ENCODE results near the gene DDX47.

DDX47 gene

DNA sequence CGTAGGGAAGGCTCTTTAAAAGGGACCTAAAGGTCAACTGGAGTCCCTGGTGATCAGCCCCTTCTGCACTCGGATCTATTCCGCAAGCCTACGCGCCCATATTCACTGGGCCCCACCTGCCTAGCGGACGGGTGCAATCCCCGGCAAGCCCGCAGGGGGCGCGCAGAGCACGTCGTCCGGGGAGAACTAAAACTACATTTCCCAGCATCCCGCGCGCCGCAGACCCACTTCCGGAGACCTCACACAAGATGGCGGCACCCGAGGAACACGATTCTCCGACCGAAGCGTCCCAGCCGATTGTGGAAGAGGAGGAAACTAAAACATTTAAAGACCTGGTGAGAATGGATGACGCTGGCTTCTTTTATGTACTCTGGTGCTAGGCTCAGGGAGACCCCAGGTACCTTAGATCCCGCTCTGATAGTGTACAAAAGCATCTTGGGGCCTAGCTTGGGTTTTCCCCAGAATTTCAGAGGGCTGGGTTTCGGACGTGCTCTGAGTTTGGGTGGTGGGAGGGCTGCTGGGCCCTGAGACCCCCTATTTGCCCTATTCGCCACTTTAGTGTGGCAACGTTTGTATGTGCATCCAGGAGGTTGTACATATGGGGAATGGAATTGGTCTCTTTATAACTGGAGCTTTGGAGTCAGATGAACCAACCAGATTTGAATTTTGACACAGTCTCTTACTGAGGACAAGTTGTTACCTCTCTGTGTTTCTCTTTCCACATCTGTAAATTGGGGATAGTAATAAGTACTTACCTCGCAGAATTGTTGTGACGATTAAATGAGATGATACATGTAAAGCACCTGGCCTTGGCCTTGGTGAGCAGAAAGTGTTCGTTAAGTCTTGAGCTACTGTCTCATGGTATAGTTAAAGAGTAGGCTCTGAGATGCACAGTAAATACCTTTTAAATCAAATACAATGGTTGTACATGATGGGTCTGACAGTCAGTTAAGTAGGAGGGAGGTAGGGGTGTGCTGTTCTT, at the start of gene DDX47:
TSS of gene DDX47 (plus strand) at position 227 of the 982 bp plus-strand sequence. CDS start at position 249, 22 bp downstream.
- DNase-seq: peak; percentile 67

DNA sequence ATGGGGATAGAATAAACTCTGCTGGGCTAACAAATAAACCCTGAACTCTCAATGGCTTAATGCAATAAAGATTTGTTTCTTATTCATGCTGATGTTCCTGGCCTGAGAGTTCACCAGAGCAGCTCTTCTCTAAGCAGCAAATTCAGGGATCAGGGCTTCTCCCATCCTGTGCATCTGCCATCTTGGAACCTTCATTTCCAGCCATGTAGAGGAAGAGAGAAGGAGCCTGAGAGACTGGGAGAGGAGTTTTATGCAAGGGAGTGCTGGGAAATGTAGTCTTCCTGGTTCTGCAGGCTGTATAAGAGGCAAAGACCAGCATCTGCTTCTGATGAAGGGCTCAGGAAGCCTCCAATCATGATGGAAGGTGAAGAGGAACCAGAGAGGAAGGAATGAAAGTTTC, 48.3 kb upstream of the DDX47 start:
- DNase-seq: no peak

DNA sequence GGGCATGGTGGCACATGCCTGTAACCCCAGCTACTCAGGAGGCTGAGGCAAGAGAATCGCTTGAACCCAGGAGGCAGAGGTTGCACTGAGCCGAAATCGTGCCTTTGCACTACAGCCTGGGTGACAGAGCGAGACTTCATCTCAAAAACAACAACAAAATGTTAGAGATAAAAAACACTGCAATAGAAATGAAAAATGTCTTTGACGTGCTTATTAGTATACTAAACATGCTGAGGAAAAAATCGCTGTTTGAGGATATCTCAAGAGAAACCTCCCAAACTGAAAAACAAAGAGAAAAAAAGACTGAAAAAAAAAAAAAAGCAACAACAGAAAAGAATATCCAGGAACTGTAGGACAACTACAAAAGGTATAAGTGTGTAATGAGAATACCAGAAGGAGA, 42.9 kb upstream of the DDX47 start:
- DNase-seq: no peak

DNA sequence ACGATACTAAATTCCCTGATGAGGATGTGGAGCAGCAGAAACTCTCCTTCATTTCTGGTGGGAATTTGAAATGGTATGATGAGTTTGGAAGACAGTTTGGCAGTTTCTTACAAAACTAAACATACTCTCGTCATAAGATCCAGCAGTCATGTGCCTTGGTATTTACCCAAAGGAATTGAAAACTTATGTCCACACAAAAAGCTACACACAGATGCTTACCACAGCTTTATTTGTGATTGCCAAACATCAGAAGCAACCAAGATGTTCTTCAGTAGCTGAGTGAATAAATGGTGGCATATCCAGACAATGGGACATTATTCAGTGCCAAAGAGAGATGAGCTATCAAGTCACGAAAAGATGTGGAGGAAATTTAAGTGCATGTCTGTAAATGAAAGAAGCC, 38.4 kb upstream of the DDX47 start:
- no peak for DNase-seq

DNA sequence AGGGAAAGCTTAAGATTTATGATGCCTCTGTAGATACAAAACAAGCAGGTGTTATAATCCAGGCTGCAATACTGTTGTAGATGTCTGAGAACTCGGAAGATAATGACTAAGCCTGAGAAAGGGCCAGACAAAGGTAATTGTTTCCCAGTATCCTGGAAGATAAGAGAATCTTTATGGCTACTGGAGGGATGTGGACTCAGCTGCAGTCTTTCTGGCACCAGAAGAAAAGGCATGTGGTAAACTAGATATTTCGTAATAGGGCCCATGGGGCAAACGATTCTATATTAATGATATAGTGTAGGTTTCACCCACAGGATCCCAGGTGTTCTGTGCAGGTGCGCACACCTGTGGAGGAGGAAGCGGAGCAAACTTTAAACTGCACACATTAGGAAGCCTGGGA, 36.9 kb upstream of the DDX47 start:
- DNase-seq: no peak

DNA sequence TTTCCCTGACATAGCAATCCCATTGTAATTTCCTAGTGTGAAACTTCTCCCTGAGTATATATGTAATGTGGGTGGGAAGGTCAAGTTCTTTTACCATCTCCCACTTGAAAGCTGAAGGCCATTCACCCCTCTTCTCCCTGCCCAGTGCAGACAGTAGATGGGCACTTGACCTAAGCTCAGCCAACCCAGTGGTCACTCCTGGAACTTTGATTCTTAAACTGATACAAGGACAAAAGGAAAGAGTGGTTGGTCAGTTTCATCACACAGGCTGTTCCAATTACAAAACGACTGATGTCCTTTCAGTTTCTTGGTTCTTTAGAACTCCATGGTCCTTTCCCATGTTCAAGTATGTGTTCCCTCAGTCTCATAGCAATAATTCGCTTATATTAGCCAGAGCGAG, 36.1 kb upstream of the DDX47 start:
- DNase-seq: no peak

DNA sequence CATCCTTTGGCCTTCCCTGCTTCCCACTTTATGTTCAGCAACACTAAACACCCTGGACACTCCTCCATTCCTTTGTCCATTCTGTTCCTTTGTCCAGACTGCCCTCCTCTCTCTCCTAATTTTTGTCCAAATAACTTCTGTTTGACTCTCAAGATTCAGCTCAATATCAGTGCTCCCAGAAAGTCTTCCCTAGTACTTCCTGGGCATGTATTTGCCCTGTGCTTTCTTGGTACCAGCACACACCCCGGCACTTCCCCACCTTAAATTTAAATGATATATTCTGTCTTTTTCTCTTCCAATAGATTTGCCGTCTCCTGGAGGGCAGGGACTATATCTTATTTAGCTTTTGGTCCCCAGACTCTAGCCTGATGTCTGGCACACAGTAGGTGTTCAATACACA, 34.1 kb upstream of the DDX47 start:
- no peak for DNase-seq

DNA sequence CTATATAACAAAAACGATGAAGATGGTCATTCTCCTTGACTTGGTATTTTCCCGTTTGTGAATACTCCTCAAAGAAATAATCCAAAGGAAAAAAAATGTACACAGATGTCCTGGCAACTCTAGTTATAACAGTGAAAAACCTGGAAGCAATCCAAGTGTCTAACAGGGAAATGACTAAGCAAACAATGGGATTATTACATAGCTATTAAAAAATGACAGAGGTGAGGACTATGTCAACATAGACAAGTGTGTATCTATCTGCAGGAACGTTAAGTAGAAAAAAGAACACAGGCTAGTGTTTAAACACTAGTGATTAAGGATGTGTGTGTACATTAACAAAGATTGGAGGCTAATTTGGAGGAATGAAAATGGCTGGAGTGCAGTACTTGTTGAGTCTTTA, 33.6 kb upstream of the DDX47 start:
- peak; percentile 6 to 30 for DNase-seq

DNA sequence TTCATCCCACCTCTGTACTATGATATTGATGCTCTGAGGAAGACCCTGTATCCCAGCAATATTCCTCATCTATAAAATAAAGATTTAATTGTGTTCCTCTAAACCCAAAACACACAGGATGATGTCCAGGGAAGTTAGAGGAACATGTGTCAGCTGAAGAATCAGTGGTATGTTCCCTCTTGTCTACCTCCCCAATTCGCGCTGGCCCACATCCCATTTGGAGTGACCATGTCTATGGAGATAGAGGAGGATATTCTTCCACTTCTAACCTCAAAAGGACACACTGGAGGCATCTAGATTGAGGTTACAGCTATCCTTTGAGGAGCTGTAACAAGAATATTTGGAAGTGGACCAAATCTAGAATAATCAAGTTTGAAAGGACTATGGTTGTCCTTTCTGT, 29.0 kb upstream of the DDX47 start:
- no peak for DNase-seq

DNA sequence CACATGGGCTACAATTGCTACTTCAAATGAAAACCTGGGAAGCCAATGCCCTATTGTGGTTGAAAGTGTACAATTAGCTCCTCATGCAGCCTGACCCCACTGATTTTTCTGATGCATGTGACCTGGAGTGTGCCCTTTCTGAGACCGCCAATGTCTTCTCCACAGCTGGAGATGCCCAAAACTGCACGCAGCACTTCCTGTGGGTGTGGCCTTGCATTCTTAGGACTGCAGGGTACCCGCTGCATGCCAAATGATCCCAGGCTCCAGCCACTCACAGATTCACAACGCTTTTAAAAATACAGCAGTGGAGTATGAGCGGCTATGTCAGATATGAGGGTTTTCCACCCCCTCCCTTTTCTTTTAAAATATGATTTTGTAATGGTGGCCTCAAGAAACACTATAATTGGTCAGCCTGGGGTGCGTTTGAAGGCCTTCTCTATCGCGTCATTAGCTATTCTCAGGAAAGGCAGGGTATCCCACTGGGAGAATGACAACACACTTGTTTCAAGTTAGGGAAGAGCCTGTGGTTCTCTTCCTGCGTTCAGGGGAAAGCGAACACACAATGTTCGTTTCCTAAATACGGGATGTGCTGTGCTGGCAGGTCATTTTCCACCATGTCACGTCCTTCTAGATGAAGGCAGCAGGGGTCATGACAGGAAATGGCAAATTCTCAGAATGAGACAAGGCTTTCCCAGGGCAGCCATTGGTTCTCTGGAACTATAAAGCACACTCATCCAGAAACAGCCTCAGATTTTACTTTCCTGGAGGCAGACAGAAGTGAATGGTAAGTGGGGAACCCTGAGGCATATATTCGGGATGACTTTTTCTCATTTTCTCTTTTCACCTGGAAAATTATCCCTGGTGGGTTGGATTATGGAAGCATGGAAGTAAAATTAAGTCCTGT, 28.0 kb upstream of the DDX47 start, which contains the start of gene APOLD1:
TSS of gene APOLD1 (plus strand) at position 749 of the 904 bp plus-strand sequence. CDS start at position 782, 33 bp downstream.
- DNase-seq: no peak

DNA sequence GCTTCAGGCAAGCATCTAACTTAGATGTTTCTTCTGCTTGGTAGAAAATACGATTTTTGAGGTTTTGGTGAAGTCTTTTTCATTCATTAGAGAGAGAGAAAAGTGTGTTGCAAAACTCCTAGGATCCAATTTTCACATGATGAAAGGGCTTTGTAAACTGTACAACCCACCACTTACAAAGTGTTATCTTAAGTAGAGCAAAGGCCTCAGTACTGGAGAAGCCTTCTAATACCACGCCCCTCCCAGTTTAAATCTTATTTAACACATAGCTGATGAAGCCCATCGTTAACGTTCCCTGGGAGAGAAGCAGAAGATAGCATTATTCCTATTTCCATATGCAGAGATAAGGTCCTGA, 26.8 kb upstream of the DDX47 start:
- DNase-seq: no peak

DNA sequence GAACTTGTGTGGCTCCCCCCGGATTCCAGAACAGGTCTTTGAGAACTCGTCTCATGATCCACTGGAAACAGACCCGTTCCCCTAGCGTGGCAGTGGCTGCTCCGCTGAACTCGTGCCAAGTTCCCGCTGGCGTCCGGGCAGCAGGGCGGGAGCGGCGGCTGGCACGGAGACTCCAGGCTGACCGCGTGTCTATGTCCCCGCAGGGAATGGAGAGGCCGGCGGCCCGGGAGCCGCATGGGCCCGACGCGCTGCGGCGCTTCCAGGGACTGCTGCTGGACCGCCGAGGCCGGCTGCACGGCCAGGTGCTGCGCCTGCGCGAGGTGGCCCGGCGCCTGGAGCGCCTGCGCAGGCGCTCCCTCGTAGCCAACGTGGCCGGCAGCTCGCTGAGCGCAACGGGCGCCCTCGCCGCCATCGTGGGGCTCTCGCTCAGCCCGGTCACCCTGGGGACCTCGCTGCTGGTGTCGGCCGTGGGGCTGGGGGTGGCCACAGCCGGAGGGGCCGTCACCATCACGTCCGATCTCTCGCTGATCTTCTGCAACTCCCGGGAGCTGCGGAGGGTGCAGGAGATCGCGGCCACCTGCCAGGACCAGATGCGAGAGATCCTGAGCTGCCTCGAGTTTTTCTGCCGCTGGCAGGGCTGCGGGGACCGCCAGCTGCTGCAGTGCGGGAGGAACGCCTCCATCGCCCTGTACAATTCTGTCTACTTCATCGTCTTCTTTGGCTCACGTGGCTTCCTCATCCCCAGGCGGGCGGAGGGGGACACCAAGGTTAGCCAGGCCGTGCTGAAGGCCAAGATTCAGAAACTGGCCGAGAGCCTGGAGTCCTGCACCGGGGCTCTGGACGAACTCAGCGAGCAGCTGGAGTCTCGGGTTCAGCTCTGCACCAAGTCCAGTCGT, 26.2 kb upstream of the DDX47 start:
- peak; percentile 8 to 25 for DNase-seq

DNA sequence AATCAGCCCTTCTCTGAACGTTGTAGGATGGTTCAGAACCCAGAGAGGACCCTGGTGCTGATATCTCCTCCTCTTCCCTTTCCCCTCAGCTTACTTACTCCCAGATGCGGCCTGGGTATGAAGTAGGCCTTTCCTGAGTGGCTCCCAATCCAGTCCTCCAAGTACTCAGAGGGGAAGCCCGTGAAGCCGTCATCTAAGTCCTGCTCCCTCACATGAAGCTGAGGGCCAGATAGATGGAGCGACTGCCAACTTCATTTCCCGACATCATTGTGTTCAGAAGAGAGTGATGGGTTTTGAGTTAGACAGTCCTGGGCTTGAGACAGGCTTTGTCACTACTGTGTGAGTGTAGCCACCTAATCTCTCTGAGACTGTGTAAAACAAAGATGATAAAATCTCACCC, 25.0 kb upstream of the DDX47 start:
- DNase-seq: no peak

DNA sequence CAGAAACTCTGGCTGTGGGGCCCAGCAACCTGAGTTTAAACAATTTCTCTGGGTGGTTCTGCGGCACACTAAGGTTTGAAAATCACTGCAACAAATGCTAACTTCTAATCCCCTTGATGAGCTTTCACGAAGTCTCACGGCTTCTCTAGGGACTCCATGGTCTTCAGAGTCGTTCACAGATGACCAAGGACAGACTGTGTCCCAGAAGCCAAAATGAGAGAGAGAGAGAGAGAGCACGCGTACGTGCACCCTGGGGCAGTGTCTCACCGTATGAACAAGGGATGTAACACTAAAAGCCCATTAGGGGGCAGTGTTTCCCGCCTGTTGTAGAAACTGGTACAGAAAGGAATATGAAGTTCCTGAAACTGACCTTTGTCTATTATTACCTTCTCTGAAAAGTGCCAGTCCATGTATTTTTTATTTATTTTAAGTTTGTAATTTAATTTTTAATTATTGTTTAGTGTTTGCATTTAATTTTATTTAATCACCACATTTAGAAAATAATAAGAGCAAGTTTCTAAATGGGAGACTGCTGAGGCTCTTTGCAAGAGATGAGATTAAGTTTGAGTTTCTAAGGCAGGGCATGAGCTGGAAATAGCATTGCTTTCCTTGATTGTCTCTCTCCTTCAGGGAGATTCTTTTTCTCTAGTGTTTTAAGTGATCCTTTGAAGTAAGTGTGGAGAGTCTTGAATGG, 24.3 kb upstream of the DDX47 start:
- DNase-seq: peak; percentile 27 to 54

DNA sequence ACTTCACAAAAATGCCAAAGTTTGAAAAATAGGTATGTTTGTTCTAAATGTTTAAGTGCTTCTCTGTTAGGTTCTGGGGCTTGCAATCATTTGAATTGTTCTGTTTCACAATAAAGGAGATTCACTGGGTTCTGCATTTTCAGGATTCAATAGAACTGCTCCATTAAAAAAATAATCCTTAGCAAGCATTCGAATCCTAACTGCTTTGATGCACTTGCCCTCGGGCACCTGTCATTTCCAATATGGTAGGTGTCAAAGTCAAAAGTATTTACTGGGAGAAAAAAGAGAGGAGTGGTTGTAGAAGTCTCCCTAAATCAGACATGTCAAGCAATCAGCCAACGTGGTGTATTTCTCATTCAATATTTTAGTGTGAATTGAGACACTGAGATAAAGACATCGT, 22.2 kb upstream of the DDX47 start:
- DNase-seq: no peak

DNA sequence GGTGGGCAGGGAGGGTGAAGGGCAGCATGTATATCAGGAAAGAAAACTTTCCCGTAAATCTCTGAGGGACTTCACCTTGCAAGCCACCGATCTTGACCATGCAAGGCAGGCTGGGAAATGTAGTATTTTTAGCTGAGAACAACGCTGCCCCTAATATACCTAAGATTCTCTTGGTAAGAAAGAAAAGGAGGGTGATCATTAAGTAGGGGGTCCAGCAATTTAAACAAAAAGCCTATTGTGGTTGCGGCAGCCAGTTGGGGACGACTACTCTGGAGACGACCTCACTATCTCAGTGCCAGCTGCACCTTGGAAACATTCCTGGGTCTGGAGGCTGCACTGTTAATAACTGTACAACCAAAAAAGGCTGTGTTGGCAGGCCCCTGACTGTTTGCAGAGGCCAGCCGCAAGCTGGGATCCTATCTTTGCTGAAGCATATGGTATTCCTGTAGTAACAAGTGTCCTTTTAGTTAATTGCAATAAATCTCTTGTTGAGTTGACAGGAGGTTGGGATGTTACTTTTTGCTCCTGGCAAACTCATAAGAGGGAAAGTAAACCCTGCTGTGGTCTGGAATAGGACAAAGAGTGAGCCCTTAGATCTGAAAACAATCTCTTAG, 21.3 kb upstream of the DDX47 start:
- DNase-seq: no peak

DNA sequence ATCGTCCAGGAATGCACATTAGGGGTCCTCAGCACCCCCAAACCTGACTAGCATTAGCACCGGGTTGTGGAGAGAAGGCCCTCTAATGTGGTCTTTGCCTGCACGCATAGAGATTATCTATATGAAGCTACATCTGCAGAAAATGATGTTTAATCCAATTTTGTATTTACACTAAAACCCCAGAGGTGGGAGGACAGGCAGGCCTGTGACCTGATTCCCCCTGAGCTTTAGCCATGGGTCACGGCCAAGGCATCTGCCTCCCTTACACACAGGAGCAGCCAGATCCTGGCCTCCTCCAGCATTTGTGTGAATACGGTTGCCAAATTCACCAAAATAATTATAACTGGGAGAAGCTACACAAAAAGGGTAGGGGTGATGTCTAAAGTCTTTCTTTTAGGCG, 20.7 kb upstream of the DDX47 start:
- DNase-seq: no peak

DNA sequence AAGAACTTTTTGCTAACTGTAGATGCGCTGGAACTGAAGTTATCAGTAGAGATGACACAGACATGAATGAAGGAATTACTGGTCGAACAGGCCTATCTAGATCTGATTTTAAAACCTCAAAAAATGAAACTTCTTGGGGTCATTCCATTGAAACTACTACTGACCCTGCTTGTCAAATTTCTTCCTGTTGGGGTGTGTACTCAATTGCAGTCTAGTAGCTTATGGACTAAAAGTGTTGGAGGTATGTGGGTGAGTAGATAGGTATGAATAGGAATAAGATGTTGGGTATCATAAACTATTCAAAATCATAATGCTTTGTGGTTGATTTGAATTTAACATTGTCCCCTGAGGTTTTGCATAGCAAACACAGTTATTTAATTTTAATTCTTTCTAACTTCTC, 18.5 kb upstream of the DDX47 start:
- no peak for DNase-seq

DNA sequence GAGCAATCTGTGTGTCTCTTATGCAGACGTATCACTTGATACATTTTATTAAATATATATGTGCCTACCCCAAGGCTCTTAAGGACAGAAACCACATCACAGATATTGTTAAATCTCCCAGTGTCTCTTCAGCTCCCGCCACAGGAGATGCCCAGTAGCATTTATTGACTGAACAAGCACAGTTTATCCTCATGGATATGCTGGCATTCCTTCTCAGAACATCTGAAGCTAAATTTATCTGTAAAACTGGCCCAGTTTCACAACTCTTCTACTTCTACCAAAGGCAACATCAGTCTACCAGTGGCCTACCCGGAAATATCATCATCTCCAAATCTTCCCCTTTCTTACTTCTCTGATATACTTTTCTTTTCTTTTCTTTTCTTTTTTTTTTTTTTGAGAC, 17.0 kb upstream of the DDX47 start:
- no peak for DNase-seq

DNA sequence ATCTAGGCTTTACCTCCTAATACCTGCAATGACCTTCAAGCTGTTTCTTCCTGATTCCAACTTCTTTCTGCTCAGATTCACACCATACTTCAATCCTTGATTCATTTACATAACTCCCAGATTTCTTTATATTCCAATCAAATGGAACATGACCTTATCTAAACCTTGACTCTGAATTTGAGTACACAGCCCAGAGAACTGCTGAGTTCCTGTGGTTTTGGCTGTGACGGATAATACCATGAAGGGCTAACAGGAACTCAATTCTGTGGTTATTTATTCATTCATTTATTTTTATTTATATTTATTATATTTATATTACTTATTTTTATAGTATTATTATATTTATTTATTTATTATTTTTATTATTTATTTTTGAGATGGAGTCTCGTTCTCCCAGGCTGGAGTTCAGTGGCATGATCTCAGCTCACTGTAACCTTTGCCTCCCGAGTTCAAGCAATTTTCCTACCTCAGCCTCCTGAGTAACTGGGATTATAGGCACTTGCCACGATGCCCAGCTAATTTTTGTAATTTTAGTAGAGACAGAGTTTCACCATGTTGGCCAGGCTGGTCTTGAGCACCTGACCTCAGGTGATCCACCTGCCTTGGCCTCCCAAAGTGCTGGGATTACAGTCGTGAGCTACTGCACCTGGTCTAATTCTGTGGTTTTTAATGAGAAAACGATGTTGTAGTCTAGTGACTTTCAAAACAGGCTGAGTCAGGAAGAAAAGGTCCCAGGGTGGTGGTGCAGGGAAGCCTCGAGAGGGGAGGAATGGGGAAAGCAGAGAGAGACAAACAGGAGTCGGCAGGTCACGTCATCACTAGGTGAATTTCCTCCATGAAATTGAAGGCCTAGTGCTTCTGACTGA, 16.0 kb upstream of the DDX47 start:
- no peak for DNase-seq

DNA sequence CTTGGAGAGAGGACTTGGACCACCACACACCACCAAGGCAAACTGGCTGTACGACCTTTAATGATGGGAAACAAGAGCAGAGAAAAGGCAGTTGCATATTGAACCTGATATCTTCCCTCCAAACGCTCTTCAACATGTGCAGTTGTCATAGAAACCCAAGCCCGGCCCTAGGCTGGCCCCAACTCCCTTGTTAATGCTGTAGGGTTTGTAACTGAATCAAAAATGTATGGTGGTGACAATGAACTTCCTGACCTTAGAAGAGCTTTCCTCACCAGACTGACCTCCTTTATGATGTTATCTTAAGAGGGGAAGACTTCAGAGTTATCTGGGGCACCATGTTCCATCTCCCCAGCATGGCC, 15.4 kb upstream of the DDX47 start:
- no peak for DNase-seq
